ENCODE measurements around the gene HDAC7.
A peak's percentile ranks its signal among the peaks of the same experiment; 100 is the strongest.

Gene HDAC7

GRCh38 chr12:47828008-47828975 is 8.6 kb upstream of the HDAC7 start:
- Histone ChIP-seq H3K36me3 (ENCODE audit: low read depth) (no peaks in the 10 kb centered on the region), H3K27me3 (ENCODE audit: insufficient read depth, poor library complexity, severe bottlenecking) (no peaks in the 10 kb centered on the region), H3K9me3 (ENCODE audit: severe bottlenecking) (no peaks in the 10 kb centered on the region), H3K4me3 (ENCODE audit: severe bottlenecking) (no peak overlapping the region), H3K27ac (ENCODE audit: poor library complexity, severe bottlenecking) (peak overlapping the region; percentile 95), H3K4me1 (ENCODE audit: insufficient read depth, poor library complexity, severe bottlenecking) (peaks cover 37% of the 10 kb centered on the region)
- ATAC-seq (ENCODE audit: low read depth) (peak; percentile 3; the same call in 1 of the 3 replicates), DNase-seq (ENCODE audit: low spot score) (no peak)
- no peak for TF ChIP-seq CTCF (IDR thresholded peaks at IDR 0.05; ENCODE audit: poor library complexity, severe bottlenecking)

DNA sequence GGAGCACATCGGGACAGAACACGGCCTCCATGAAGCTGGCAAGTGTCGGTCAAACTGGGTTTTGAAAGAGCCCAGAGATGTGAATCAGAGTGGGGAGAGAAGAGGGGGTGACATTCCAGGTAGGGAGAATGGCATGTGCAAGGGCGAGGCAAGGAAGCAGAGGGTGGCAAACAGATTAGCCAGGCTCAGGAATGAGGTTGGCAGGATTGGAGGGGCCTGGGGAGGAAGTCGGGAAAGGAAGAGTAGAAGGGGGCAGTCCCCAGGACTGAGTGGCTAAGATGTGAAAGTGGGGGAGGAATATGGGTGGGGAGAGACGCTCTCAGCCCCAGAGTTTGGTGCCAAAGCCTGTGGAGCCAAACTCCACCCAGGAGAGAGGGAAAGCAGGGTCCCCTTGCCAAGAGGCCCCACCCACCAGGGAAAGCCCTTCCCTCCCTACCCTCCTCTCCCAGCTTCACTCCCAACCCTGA is 5.5 kb upstream of the HDAC7 start:
- TF ChIP-seq CTCF (IDR thresholded peaks at IDR 0.05; ENCODE audit: poor library complexity, severe bottlenecking), result no peak
- ATAC-seq (ENCODE audit: low read depth) (peak; percentile 66), DNase-seq (ENCODE audit: low spot score) (peak; percentile 83)
- Histone ChIP-seq H3K9me3 (ENCODE audit: severe bottlenecking) (no peaks in the 10 kb centered on the region), H3K4me1 (ENCODE audit: insufficient read depth, poor library complexity, severe bottlenecking) (peaks cover 53% of the 10 kb centered on the region), H3K27me3 (ENCODE audit: insufficient read depth, poor library complexity, severe bottlenecking) (no peaks in the 10 kb centered on the region), H3K4me3 (ENCODE audit: severe bottlenecking) (no peak overlapping the region), H3K27ac (ENCODE audit: poor library complexity, severe bottlenecking) (peak overlapping the region; percentile 95), H3K36me3 (ENCODE audit: low read depth) (no peaks in the 10 kb centered on the region)

DNA sequence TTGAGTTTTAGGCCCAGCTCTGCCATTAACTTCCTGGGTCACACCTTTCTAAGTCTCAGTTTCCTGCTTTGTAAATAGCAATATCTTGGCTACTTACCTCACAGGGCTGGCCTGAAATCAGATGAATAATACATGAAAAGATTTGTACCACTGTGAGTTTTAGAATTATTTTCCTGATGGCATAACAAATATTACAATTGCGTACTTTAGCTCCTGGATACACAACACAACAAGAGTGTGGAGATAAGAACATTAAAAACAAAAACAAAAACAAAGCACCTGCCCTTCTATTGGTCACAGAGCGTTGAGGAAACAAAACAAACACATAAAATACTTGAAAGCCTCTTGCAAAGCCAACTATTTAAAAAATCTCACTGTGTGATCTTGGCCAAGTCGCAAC is 4.9 kb upstream of the HDAC7 start:
- DNase-seq (ENCODE audit: low spot score), result no peak
- peaks cover 49% of the 10 kb centered on the region for H3K4me1 ChIP-seq (ENCODE audit: insufficient read depth, poor library complexity, severe bottlenecking)
- no peak overlapping the region for H3K4me3 ChIP-seq (ENCODE audit: severe bottlenecking)
- no peak for ATAC-seq (ENCODE audit: low read depth)
- H3K9me3 ChIP-seq (ENCODE audit: severe bottlenecking), result no peaks in the 10 kb centered on the region
- no peaks in the 10 kb centered on the region for H3K36me3 ChIP-seq (ENCODE audit: low read depth)
- H3K27me3 ChIP-seq (ENCODE audit: insufficient read depth, poor library complexity, severe bottlenecking), result no peaks in the 10 kb centered on the region
- peak overlapping the region; percentile 95 for H3K27ac ChIP-seq (ENCODE audit: poor library complexity, severe bottlenecking)
- no peak for TF ChIP-seq CTCF (IDR thresholded peaks at IDR 0.05; ENCODE audit: poor library complexity, severe bottlenecking)

DNA sequence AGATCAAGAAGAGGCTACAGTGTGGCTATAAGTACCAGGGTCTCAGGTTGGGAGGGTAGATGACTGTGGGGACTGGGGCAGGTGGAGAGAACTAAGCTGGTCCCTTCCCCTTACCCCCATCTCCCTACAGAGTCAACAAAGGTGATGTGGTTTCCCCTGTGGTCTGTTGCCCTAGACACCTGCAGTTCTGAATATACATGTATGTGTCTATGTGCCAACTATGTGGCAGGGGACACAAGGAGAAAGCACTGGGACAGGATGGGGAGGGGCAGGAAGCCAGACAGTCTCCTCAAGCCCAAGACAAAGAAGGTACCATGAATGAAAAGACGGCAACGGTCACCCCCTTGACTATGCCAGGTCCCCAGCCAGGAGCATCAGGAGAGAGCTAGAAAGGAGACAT is 4.5 kb upstream of the HDAC7 start:
- H3K4me3 ChIP-seq (ENCODE audit: severe bottlenecking), result no peak overlapping the region
- DNase-seq (ENCODE audit: low spot score) (no peak), ATAC-seq (ENCODE audit: low read depth) (no peak)
- peak overlapping the region; percentile 95 for H3K27ac ChIP-seq (ENCODE audit: poor library complexity, severe bottlenecking)
- no peaks in the 10 kb centered on the region for H3K27me3 ChIP-seq (ENCODE audit: insufficient read depth, poor library complexity, severe bottlenecking)
- H3K36me3 ChIP-seq (ENCODE audit: low read depth), result no peaks in the 10 kb centered on the region
- H3K9me3 ChIP-seq (ENCODE audit: severe bottlenecking), result no peaks in the 10 kb centered on the region
- peaks cover 45% of the 10 kb centered on the region for H3K4me1 ChIP-seq (ENCODE audit: insufficient read depth, poor library complexity, severe bottlenecking)
- no peak for TF ChIP-seq CTCF (IDR thresholded peaks at IDR 0.05; ENCODE audit: poor library complexity, severe bottlenecking)
